Vagina (tissue), 2 donors: ENCODE measurements around the gene BRINP1.

ENCODE experiments used
- CTCF ChIP-seq, 3 experiments: fragments of 450-650 bp in 2 of 3; fragments of 200-600 bp in 1 of 3; sonication (generic) in 1 of 3; IDR thresholded peaks; one replicate each; pipeline ENCODE4 v1.5.1; 2017 to 2019; ENCODE audit warnings: antibody characterized with exemption in 3 of 3, mild to moderate bottlenecking in 2 of 3, moderate library complexity in 2 of 3
- POLR2A ChIP-seq, 2 donors: fragments of 450-650 bp; IDR thresholded peaks; one replicate each; pipeline ENCODE4 v1.6.1; 2017; ENCODE audit warnings: antibody characterized with exemption in 2 of 2, mild to moderate bottlenecking in 2 of 2, moderate library complexity in 2 of 2
- POLR2AphosphoS5 ChIP-seq, 2 donors: sonication (generic); formaldehyde crosslinking; IDR thresholded peaks; one replicate each; pipeline ENCODE4 v1.9.0; 2017; ENCODE audit warnings: antibody characterized with exemption in 2 of 2, mild to moderate bottlenecking in 2 of 2, low read depth in 1 of 2; ENCODE audit not compliant: insufficient read depth in 1 of 2

DNA sequence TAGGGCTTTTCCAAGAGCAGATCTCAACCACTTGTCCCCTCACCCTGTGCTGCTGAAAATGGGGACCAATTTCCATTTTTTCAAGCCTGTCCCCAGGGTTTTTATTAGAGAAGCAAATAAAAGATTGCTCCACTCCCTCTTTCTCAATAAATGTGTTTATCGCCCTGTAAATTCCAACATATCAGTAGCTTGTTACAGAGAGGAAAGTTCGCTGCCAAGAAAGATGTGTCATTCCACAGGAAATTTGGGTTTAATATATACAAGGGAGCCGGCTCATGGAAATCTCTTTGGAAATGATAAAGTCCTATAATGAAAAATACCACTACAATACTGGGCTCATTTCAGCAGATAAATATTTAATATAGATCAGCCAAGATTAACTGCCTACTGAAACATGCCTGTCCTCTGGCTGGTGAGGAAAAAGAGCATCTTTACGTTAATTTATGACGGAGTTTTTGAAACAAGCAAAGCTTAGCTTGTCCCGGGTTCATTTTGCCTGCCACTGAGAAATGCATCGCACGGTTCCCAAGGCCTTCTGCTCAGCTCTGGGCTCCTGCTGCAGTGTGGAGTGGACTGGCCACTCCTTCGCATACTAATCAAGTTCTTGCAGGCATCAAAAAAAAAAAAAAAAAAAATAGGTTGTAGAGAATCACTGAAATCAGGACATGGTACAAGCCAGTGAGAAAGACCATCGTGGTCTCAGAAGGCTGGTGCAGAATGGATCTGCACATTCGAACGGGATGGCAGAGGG, 84.5 kb downstream of the BRINP1 start:
- no peak for TF ChIP-seq POLR2A (IDR thresholded peaks at IDR 0.05)
- TF ChIP-seq CTCF (IDR thresholded peaks at IDR 0.05), result no peak
- no peak for TF ChIP-seq POLR2AphosphoS5 (IDR thresholded peaks at IDR 0.05; ENCODE audit: insufficient read depth in 1 of 2, low read depth in 1 of 2)
